HG03342 (cell line): ENCODE measurements around the gene LZTR1.
A peak's percentile ranks its signal among the peaks of the same experiment; 100 is the strongest.

Experiments
- ATAC-seq: cut with Tn5 transposase; IDR thresholded peaks from one replicate; pipeline ENCODE4 v1.9.1; 2021; ENCODE audit warnings: mild to moderate bottlenecking, moderate library complexity; ENCODE audit not compliant: unreplicated experiment

LZTR1 gene

DNA sequence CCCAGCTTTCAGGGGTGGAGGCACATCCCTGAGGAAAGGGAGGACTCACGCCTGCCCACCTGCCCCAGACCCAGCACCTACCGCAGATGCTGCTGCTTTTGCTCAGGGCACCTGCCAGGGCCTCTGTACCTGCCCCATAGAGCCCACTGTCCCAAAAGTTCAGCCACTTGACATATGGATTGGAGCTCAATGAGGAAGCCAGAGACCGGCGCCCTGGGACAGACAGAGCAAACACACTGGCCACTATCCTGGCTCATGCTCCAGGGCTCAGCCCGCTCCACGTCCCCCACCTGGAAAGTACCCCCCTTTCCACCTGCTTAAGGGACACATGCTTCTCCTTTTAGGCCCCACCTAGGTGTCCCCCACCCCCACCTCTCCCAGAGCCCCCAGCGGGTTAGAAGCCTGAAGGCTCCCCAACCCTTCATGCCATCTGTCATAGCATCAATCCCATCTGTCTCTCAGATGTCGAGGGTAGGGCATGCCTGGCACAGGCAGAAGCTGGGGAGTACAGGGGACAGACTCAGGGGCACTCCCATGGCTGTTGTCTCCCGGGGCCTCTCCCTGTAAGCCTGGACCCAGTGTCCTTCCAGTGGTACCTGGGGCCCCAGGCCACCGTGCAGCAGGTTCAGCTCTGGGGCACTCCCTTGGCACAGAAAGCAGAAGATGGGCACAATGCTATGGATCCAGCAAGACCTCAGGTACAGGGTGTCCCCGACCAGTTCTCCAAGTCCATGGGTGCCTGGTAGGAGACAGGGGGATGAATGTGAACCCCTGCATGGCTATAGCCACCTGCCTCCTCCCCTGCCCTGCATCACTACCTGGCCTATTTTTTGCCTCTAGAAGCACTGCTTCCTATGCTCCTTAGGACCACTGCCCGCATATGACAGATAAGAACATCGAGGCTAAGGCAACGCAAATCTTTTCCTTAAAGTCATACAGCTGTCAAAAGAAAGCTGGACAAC is 30.6 kb downstream of the LZTR1 start:
- ATAC-seq, result no peak

DNA sequence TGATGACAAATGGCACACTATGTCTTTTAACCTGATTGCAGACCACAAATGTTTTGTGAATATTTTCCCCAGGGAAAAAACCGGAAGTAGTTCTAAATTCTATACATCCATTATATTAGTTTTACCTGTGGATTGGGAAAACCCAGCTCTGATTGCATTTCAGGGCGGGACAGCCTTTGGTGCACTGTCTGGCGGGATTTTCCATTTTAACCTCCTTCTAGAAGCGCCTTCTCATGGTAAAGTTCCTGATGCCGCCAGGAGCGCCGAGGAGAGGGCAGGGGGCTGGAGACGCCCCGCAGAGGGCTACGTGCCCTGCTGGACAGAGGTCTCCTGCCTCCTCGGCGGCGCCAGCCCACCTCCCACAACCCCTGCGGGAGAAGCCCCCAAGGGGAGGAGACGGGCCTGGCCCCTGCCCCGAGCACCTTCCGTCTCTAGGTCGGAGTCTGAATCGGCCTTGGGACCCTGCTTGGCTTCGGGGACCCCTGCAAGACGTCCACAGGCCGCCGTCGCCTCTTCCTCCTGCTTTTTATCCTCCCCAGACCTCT is 31.6 kb downstream of the LZTR1 start:
- ATAC-seq, result no peak

DNA sequence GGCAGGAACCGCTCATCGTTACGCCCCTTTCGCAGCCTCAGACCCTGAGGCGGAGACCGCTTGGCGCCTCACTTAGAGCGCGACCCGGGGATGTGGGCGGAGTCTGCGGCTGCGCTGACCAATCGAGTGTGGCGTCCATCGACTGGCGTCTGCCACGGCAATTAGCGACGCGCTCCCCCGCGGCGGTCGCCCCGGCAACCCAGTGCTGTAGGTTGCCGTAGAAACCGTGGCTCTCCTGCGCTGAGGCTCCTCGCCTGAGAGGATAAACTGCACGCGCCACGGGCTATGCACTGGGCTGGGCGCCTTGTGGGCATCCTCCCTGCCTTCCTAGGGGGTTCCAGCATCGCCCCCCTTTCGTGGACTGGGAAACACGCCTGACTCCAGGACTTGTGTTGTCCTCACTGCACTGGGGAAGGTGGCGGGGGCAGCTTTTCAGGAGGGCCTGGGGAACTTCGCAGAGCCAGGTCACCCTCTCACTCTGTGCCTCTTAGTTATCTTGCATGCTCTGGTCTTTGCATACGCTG is 32.2 kb downstream of the LZTR1 start:
- peak; percentile 83 for ATAC-seq

DNA sequence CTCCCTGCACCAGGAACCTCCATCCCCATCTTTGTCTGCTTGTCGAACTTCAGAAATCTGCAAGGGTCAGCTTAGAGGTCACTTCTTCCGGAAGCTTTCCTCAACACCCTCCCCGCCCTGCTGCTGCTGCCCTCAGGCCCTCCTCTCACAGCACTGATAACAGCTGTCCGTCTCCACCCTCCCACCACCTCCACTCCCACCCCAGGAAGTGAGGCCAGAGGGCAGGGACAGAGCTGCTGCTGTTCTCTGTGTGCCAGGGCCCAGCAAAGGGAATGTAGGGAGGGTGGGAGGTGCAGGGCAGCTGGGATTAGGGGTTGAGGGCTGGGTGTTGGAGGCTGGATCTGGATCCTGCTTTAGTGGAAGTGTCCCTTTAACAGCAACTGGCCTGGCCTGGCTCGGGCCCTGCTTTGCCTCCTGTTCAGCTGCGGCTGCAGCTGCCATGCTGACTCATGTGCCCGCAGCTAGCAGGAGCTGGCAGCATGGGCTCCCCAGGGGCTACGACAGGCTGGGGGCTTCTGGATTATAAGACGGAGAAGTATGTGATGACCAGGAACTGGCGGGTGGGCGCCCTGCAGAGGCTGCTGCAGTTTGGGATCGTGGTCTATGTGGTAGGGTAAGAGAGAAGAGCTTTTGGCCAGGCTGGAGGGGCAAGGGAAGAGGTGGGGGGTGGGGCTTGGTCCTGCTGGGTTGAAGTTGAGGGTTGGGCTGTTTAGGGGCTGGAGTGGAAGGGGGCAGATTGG is 32.8 kb downstream of the LZTR1 start, which contains the start of gene P2RX6:
Gene P2RX6 (plus strand): TSS at position 440 of the 740 bp plus-strand sequence. CDS start 10 bp downstream, at position 450.
- no peak for ATAC-seq

DNA sequence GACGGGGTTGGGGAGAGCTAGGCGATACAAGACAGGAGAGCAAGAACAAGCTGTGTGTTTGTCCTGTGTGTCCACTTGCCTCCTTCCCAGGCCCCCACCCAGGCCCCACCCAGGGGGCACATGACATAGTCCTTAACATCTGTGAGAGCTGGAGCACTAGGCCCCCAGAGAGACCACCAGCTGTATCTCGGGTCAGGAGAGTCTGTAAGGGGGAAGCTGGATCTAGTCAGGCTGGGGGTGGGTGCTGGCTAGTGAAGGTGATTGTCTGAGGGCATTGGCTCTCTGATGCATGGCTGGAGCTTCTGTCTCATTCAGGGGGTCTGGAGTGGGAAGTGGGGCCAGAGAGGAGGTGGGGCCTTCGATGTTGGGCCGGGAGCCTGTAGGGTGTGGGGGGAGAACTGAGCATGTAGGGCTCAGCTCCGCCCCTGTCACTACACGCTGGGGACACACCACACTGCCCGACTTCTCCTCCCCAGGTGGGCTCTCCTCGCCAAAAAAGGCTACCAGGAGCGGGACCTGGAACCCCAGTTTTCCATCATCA is 33.4 kb downstream of the LZTR1 start:
- ATAC-seq, result no peak

DNA sequence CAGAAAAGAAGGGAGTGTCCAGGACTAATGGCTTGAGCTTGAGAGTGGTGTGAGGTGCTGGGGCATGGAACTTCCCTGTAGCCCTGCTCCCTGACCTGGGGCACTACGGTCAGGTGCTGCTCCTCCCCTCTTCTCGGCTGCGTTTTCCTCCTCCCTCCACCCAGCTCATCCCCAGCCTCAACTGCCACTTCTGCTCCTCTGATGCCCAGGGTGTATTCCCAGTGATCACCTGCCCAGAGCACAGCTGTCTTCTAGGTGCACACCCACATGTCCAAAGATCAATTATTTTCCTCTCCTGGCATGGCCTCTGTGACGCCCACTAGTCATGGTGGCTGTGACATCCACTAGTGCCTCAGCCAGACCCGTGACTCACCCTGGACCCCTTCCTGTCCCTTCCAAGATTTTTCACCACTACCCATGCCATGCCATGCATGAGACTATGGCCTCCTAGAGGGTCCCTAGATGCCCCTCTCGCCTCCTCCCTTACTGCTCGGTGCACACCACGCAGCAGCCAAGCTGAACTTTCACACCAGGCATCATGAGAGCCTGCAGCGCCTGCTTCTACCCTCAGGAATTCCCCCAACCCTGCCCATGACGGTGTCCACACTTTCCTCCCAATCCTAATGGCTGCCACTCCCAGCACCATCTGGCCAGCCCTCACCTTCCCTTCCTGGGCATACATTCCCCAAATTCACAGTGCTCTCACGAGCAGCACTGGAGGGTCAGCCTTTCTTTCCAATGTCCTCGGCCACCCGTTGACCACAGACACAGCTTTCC is 34.7 kb downstream of the LZTR1 start:
- ATAC-seq, result no peak

- ATAC-seq, result no peak
Measured at GRCh38 chr22:21018314-21018713, 36.2 kb downstream of the LZTR1 start.

GRCh38 chr22:21020802-21021429 is 38.8 kb downstream of the LZTR1 start:
- no peak for ATAC-seq

- no peak for ATAC-seq
Measured at GRCh38 chr22:21022507-21022906, 40.4 kb downstream of the LZTR1 start.

GRCh38 chr22:21022955-21023614 is 41.0 kb downstream of the LZTR1 start:
- ATAC-seq, result no peak

DNA sequence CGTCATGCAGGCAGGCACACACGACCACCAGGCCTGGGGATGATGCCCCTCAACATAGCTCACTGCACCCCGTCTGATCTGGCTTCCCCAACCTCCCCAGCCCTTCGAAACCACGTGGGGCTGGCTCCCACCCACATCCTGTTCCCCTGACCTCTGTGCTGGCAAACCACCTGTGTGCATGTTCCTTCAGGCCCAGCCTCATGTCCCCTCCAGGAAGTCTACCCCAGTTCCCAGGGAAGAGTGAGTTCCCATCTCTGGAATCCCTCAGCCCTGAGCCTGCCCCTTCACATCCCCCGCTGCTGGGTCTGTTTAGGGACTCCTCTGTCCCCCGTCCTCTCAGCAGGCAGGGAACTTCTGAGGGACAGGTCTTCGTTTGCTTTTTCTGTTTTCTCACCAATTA is 43.2 kb downstream of the LZTR1 start:
- no peak for ATAC-seq

- no peak for ATAC-seq
Measured at GRCh38 chr22:21025763-21026755, 44.0 kb downstream of the LZTR1 start.

GRCh38 chr22:21026783-21027692 is 44.9 kb downstream of the LZTR1 start:
- no peak for ATAC-seq

DNA sequence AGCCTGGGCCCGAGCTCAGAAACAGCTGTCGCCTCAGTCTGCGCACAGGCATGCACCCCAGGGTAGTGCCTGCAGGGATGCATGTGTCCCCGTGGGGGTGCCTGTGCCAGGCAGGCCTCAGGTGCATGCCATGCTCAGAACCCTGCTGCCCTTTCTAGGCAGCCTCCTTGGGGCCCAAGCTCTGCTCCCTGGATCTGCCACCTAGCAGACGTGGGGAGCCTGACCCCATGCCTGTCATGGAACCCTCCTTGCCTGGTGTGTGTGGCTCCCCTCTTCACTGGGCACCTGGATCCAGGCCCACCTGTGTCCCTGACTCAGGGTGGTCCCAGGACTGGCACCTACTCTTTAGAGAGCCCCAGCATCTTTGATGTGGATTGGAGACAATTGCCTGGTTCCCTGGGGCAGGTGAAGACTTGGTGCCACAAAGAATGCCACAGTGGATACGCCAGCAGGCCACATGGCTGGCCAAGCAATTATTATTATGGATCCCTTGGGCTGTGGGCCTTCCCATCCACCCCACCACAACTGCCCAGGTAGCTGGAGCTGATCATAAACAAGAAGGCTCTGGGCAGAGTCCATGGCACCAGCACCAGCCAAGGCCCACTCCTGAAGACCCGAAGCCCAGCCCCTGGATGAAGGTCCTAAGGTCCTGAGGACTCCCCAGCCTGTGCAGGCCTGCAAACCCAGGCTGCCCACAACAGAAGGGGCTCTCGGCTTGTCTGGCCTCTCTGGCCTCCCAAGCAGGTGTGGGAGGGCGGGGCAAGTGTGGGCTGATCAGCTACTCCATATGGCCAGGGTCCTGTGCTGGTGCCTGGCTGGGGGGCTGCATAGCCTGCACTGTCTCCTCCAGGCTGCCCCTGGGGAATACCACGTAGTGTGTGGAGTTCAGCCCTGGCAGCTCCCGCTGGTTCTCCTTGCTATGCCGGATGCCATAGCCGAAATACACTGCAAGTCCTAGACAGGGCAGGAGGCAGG is 46.5 kb downstream of the LZTR1 start:
- no peak for ATAC-seq

GRCh38 chr22:21029486-21030025 is 47.5 kb downstream of the LZTR1 start:
- ATAC-seq, result no peak

GRCh38 chr22:21030032-21030431 is 47.9 kb downstream of the LZTR1 start:
- no peak for ATAC-seq
